T-cell (primary cell): ENCODE results near the gene ERCC2. TPM values are rescaled to one million over a fixed set of nuclear protein-coding genes. Genes with fewer than 3 reads are reported as not detected.
"Not testable (repeated sequence)": the region's sequence is repeated elsewhere in the genome, so short reads cannot be mapped to it uniquely, and the experiment has no call there.

Source experiments
- ATAC-seq, 4 experiments: fragments of 200-7000 bp in 3 of 4; fragments of 150-1000 bp in 1 of 4; cut with Tn5 transposase; replicated peaks in 1 of 4; 1 replicate in 3 of 4; 2 replicates in 1 of 4; pipeline ENCODE4 v1.10.0; 2021; ENCODE audit warnings: moderate library complexity in 3 of 4, mild to moderate bottlenecking in 2 of 4, moderate number of reproducible peaks in 1 of 4
- CTCF ChIA-PET, 2 donors: fragments of 300-600 bp; sonication (Branson Sonifier 250); formaldehyde crosslinking; loops; one replicate each; lab custom pipeline; 2022; ENCODE audit warnings: antibody characterized with exemption in 2 of 2; lab: Charles Lee
- POLR2A ChIA-PET, 2 donors: fragments of 300-600 bp; sonication (Branson Sonifier 250); formaldehyde crosslinking; loops; one replicate each; lab custom pipeline; 2022; ENCODE audit warnings: antibody characterized with exemption in 2 of 2; lab: Charles Lee
- DNase-seq, 35 experiments: peaks; one replicate each; pipeline versions ENCODE4 v3.0.0 to v3.0.0-alpha.2; 2013 to 2023
- H3K27ac ChIP-seq: one replicate; pipeline ENCODE4 v1.5.1; 2013; ENCODE audit warnings: low read length
- H3K27me3 ChIP-seq, 2 experiments: replicated peaks in 1 of 2; 1 replicate in 1 of 2; 2 replicates in 1 of 2; pipeline versions ENCODE4 v1.6.1 to v1.7.0; 2013; ENCODE audit warnings: low read length in 1 of 2, mixed read lengths in 1 of 2; ENCODE audit not compliant: control insufficient read depth in 2 of 2, insufficient read depth in 2 of 2; ENCODE audit errors: extremely low read depth in 1 of 2
- H3K36me3 ChIP-seq, 2 donors: 1 replicate in 1 of 2; 2 replicates in 1 of 2; pipeline versions ENCODE4 v1.6.1 to v1.7.0; 2013; ENCODE audit warnings: low read length in 1 of 2; ENCODE audit not compliant: control insufficient read depth in 2 of 2, insufficient read depth in 1 of 2; ENCODE audit errors: extremely low read depth in 1 of 2
- H3K4me1 ChIP-seq, 2 experiments: 1 replicate in 1 of 2; 2 replicates in 1 of 2; pipeline versions ENCODE4 v1.6.1 to v1.7.0; 2013; ENCODE audit warnings: low read length in 2 of 2, mixed read lengths in 1 of 2; ENCODE audit not compliant: insufficient read depth in 2 of 2, control insufficient read depth in 1 of 2; ENCODE audit errors: extremely low read depth in 1 of 2
- H3K4me3 ChIP-seq, 2 donors: 1 replicate in 1 of 2; 2 replicates in 1 of 2; pipeline versions ENCODE4 v1.5.1 to v1.7.0; 2013; ENCODE audit warnings: mild to moderate bottlenecking in 2 of 2, low read length in 1 of 2, moderate library complexity in 1 of 2; ENCODE audit not compliant: control insufficient read depth in 1 of 2; ENCODE audit errors: extremely low read depth in 1 of 2
- H3K9me3 ChIP-seq: 2 replicates; pipeline ENCODE4 v1.7.0; 2013
- H3K27ac Mint-ChIP-seq, 2 donors: one replicate each; pipeline ENCODE4 v1.8.0; 2020 to 2021; ENCODE audit warnings: mild to moderate bottlenecking in 2 of 2, mixed read lengths in 2 of 2
- H3K27me3 Mint-ChIP-seq, 2 donors: one replicate each; pipeline ENCODE4 v1.8.0; 2021 to 2022; ENCODE audit warnings: mixed read lengths in 2 of 2
- H3K36me3 Mint-ChIP-seq: one replicate; pipeline ENCODE4 v1.8.0; 2021; ENCODE audit warnings: mixed read lengths
- H3K4me1 Mint-ChIP-seq, 3 donors: one replicate each; pipeline ENCODE4 v1.8.0; 2020 to 2022; ENCODE audit warnings: mixed read lengths in 3 of 3, mild to moderate bottlenecking in 1 of 3
- H3K4me3 Mint-ChIP-seq, 3 donors: one replicate each; pipeline ENCODE4 v1.8.0; 2020 to 2022; ENCODE audit warnings: mild to moderate bottlenecking in 3 of 3, mixed read lengths in 3 of 3, moderate library complexity in 3 of 3
- H3K9me3 Mint-ChIP-seq, 3 donors: one replicate each; pipeline ENCODE4 v1.8.0; 2020 to 2022; ENCODE audit warnings: mixed read lengths in 3 of 3
- WGBS: methylation state at CpG from one replicate; pipeline ENCODE4 v1.1.5; 2013; ENCODE audit warnings: missing lambda C conversion rate; ENCODE audit not compliant: insufficient coverage; 5-methylcytosine and 5-hydroxymethylcytosine counted together
- total RNA-seq, 35 experiments: library from RNA in 6 of 35; stranded (reverse) in 6 of 35; fragments of 120-200 nt in 1 of 35; gene quantifications; one replicate each; pipeline versions ENCODE4 v1.2.1 to v1.2.4 and lab custom pipeline; 2013 to 2026

Gene ERCC2
- total RNA-seq, 5 donors from 2014 or later (not counting 1 experiment from before 2014, with no cell fraction given), result 14.5 to 23.2 (median 21.3) TPM

- H3K4me3 Mint-ChIP-seq, result no peak overlapping the region
- peaks cover 0 to 14% of the 10 kb centered on the region in 2 experiments for H3K4me1 ChIP-seq
- H3K4me3 ChIP-seq, result no peak overlapping the region
- ATAC-seq, result no peak
- H3K27me3 Mint-ChIP-seq, result peaks cover 29 to 41% of the 10 kb centered on the region in 2 donors
- 82% methylated on average over 10 of the region's 13 CpGs for WGBS
- no peaks in the 10 kb centered on the region for H3K9me3 ChIP-seq
- no peaks in the 10 kb centered on the region for H3K9me3 Mint-ChIP-seq
- H3K27me3 ChIP-seq, result peaks cover 8 to 93% of the 10 kb centered on the region in 2 experiments
- ChIA-PET POLR2A (no interaction called here), CTCF (interaction anchor here in 1 of 2 donors (0.6 kb wide), 1 partner anchor 34 kb away, joined by 3 read pairs; no protein-coding TSS in a partner anchor)
- no peak overlapping the region for H3K27ac Mint-ChIP-seq
- no peak for DNase-seq
- H3K36me3 ChIP-seq, result no peaks in the 10 kb centered on the region
- no peaks in the 10 kb centered on the region for H3K36me3 Mint-ChIP-seq
- H3K4me1 Mint-ChIP-seq, result peaks cover 6 to 16% (median 8%) of the 10 kb centered on the region in 3 donors
- H3K27ac ChIP-seq, result no peak overlapping the region
These were observed 27.5 kb downstream of the ERCC2 start for GRCh38 chr19:45342911-45343310.

GRCh38 chr19:45340899-45341453 lies 29.4 kb downstream of the ERCC2 start:
- WGBS, result 25% methylated on average over 22 of the region's 25 CpGs
- ATAC-seq, result peak; percentile 13 to 41 (median 18)

GRCh38 chr19:45340232-45340898 lies 30.0 kb downstream of the ERCC2 start, which contains the start of gene KLC3:
KLC3 (plus strand) TSS chr19:45340750; CDS start chr19:45345542, 4,792 bp downstream.
- POLR2A ChIA-PET, result no interaction called here
- Mint-ChIP-seq H3K9me3 (no peaks in the 10 kb centered on the region), H3K27me3 (peaks cover 30 to 40% of the 10 kb centered on the region in 2 donors), H3K4me1 (peaks cover 6 to 16% (median 8%) of the 10 kb centered on the region in 3 donors), H3K4me3 (peak within 1 kb of the TSS; percentile 41 to 79 (median 53)), H3K36me3 (no peaks in the 10 kb centered on the region), H3K27ac (no peak within 1 kb of the TSS)
- H3K27me3 ChIP-seq, result peaks cover 8 to 80% of the 10 kb centered on the region in 2 experiments
- H3K4me1 ChIP-seq, result peaks cover 0 to 14% of the 10 kb centered on the region in 2 experiments
- CTCF ChIA-PET, result no interaction called here
- DNase-seq (peak in 17 of 35 experiments; percentile 8 to 58 (median 25)), ATAC-seq (peak; percentile 22 to 72 (median 41))
- H3K36me3 ChIP-seq, result no peaks in the 10 kb centered on the region
- 7% methylated on average over 33 of the region's 50 CpGs for WGBS
- H3K4me3 ChIP-seq, result peak within 1 kb of the TSS in 1 of 2 donors; percentile 12
- no peak within 1 kb of the TSS for H3K27ac ChIP-seq
- no peaks in the 10 kb centered on the region for H3K9me3 ChIP-seq

More at GRCh38 chr19:45340899-45341453, 29.4 kb downstream of the ERCC2 start:
- Histone ChIP-seq H3K27ac (no peak overlapping the region), H3K4me1 (peaks cover 0 to 14% of the 10 kb centered on the region in 2 experiments), H3K9me3 (no peaks in the 10 kb centered on the region), H3K27me3 (peaks cover 8 to 86% of the 10 kb centered on the region in 2 experiments), H3K4me3 (peak overlapping the region in 1 of 2 donors; percentile 12), H3K36me3 (no peaks in the 10 kb centered on the region)
- CTCF ChIA-PET, result no interaction called here
- Mint-ChIP-seq H3K36me3 (no peaks in the 10 kb centered on the region), H3K4me3 (no peak overlapping the region), H3K27me3 (peaks cover 33 to 44% of the 10 kb centered on the region in 2 donors), H3K9me3 (no peaks in the 10 kb centered on the region), H3K4me1 (peaks cover 6 to 16% (median 8%) of the 10 kb centered on the region in 3 donors), H3K27ac (no peak overlapping the region)
- POLR2A ChIA-PET, result no interaction called here
- DNase-seq, result peak in 4 of 35 experiments; percentile 8 to 14 (median 8)

GRCh38 chr19:45339629-45340028 lies 30.7 kb downstream of the ERCC2 start:
- peaks cover 0 to 14% of the 10 kb centered on the region in 2 experiments for H3K4me1 ChIP-seq
- peaks cover 25 to 36% of the 10 kb centered on the region in 2 donors for H3K27me3 Mint-ChIP-seq
- peaks cover 8 to 73% of the 10 kb centered on the region in 2 experiments for H3K27me3 ChIP-seq
- ATAC-seq (no peak), DNase-seq (no peak)
- H3K27ac Mint-ChIP-seq, result no peak overlapping the region
- H3K4me1 Mint-ChIP-seq, result peaks cover 6 to 16% (median 8%) of the 10 kb centered on the region in 3 donors
- no peaks in the 10 kb centered on the region for H3K36me3 ChIP-seq
- CTCF ChIA-PET, result interaction anchor here in 1 of 2 donors (0.7 kb wide), 1 partner anchor 159 kb away, joined by 3 read pairs; no protein-coding TSS in a partner anchor
- POLR2A ChIA-PET, result no interaction called here
- no peak overlapping the region for H3K4me3 ChIP-seq
- peak overlapping the region in 2 of 3 donors; percentile 41 to 79 for H3K4me3 Mint-ChIP-seq
- H3K9me3 ChIP-seq, result no peaks in the 10 kb centered on the region
- H3K9me3 Mint-ChIP-seq, result no peaks in the 10 kb centered on the region
- no peak overlapping the region for H3K27ac ChIP-seq
- no peaks in the 10 kb centered on the region for H3K36me3 Mint-ChIP-seq
- WGBS, result 83% methylated on average over 1 of the region's 6 CpGs

GRCh38 chr19:45336696-45337251 lies 33.6 kb downstream of the ERCC2 start:
- Mint-ChIP-seq H3K36me3 (no peaks in the 10 kb centered on the region), H3K27ac (no peak overlapping the region)

GRCh38 chr19:45334881-45335280 lies 35.5 kb downstream of the ERCC2 start:
- H3K9me3 ChIP-seq, DNase-seq, H3K4me1 Mint-ChIP-seq, CTCF ChIA-PET, H3K9me3 Mint-ChIP-seq, H3K36me3 Mint-ChIP-seq, H3K36me3 ChIP-seq, H3K4me3 ChIP-seq, ATAC-seq, H3K4me3 Mint-ChIP-seq, H3K27ac Mint-ChIP-seq, H3K27ac ChIP-seq, H3K4me1 ChIP-seq, POLR2A ChIA-PET: not testable (repeated sequence)
- H3K27me3 ChIP-seq, result peaks cover 0 to 46% of the 10 kb centered on the region in 2 experiments
- peaks cover 17 to 19% of the 10 kb centered on the region in 2 donors for H3K27me3 Mint-ChIP-seq
- 100% methylated on average over 2 of the region's 4 CpGs for WGBS

More at GRCh38 chr19:45336696-45337251, 33.6 kb downstream of the ERCC2 start:
- H3K4me1 Mint-ChIP-seq, result peaks cover 6 to 16% (median 8%) of the 10 kb centered on the region in 3 donors
- H3K4me3 Mint-ChIP-seq, result no peak overlapping the region
- H3K9me3 Mint-ChIP-seq, result no peaks in the 10 kb centered on the region
- Histone ChIP-seq H3K4me3 (no peak overlapping the region), H3K36me3 (no peaks in the 10 kb centered on the region), H3K27me3 (peaks cover 6 to 56% of the 10 kb centered on the region in 2 experiments), H3K27ac (no peak overlapping the region), H3K9me3 (no peaks in the 10 kb centered on the region), H3K4me1 (peaks cover 0 to 14% of the 10 kb centered on the region in 2 experiments)
- peaks cover 22 to 24% of the 10 kb centered on the region in 2 donors for H3K27me3 Mint-ChIP-seq
- WGBS, result 72% methylated on average over 4 of the region's 11 CpGs
- ATAC-seq, result no peak
- CTCF ChIA-PET, result interaction anchor here in 1 of 2 donors (0.7 kb wide), 1 partner anchor 1676 kb away, joined by 3 read pairs; no protein-coding TSS in a partner anchor
- DNase-seq, result no peak
- POLR2A ChIA-PET, result interaction anchor here in 1 of 2 donors (0.7 kb wide), 1 partner anchor 136 kb away, joined by 10 read pairs; no protein-coding TSS in a partner anchor
